ENCODE results near the gene RETREG1.

Gene RETREG1

GRCh38 chr5:16628376-16628775 is 11.6 kb upstream of the RETREG1 start:
- TF ChIP-seq, protein P1, sequence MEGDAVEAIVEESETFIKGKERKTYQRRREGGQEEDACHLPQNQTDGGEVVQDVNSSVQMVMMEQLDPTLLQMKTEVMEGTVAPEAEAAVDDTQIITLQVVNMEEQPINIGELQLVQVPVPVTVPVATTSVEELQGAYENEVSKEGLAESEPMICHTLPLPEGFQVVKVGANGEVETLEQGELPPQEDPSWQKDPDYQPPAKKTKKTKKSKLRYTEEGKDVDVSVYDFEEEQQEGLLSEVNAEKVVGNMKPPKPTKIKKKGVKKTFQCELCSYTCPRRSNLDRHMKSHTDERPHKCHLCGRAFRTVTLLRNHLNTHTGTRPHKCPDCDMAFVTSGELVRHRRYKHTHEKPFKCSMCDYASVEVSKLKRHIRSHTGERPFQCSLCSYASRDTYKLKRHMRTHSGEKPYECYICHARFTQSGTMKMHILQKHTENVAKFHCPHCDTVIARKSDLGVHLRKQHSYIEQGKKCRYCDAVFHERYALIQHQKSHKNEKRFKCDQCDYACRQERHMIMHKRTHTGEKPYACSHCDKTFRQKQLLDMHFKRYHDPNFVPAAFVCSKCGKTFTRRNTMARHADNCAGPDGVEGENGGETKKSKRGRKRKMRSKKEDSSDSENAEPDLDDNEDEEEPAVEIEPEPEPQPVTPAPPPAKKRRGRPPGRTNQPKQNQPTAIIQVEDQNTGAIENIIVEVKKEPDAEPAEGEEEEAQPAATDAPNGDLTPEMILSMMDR (IDR thresholded peaks at IDR 0.05; ENCODE audit: extremely low read depth, missing control alignments) = no peak
- DNase-seq (ENCODE audit: low spot score) = no peak

GRCh38 chr5:16626696-16627264 is 10.0 kb upstream of the RETREG1 start:
- TF ChIP-seq, protein P1 (IDR thresholded peaks at IDR 0.05; ENCODE audit: extremely low read depth, missing control alignments) = no peak
- DNase-seq (ENCODE audit: low spot score) = no peak

GRCh38 chr5:16625096-16625495 is 8.3 kb upstream of the RETREG1 start:
- TF ChIP-seq, protein P1 (IDR thresholded peaks at IDR 0.05; ENCODE audit: extremely low read depth, missing control alignments) = no peak
- no peak for DNase-seq (ENCODE audit: low spot score)

GRCh38 chr5:16619136-16619535 is 2.3 kb upstream of the RETREG1 start:
- TF ChIP-seq, protein P1 (IDR thresholded peaks at IDR 0.05; ENCODE audit: extremely low read depth, missing control alignments) = no peak
- no peak for DNase-seq (ENCODE audit: low spot score)

GRCh38 chr5:16618138-16618897 is 1.5 kb upstream of the RETREG1 start:
- TF ChIP-seq, protein P1 (IDR thresholded peaks at IDR 0.05; ENCODE audit: extremely low read depth, missing control alignments) = no peak
- peak; percentile 19 for DNase-seq (ENCODE audit: low spot score)

DNA sequence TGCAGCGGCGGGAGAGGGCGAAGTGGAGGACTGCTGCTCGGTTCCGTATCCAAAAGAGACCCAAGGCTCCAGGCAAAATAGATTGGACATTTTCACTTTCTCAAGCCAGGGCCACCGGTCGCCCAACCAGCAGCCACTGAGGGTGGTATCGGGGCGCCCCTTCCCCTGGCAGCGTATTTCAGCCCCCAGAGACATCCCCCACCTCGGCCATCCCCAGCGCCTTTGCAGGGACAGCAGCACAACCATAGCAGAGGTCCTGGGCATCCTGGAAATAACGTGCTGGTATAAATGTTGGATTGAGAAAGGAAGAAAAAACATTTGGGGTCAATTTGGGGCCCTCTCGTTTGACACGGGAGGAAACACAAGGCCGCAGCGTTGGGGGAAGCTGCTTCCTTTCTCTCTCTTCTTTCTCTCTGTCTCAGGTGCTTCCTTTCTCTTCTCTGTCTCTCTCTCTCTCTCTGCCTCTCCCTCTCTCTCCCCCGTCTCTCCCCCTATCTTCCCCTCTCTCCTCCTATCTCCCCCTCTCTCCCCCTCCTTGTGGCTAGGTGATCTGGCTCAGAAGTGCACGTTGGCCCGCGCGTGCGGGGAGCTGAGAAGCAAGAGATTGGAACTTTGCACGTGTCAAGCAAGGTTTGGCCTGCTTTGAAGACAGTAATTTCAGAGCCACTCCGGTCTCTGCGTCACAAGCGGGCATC is 624 bp upstream of the RETREG1 start:
- TF ChIP-seq, protein P1 (IDR thresholded peaks at IDR 0.05; ENCODE audit: extremely low read depth, missing control alignments) = no peak
- DNase-seq (ENCODE audit: low spot score) = peak; percentile 31
